ENCODE data around the gene RGS14. TPM values are rescaled to one million over a fixed set of nuclear protein-coding genes. Genes with fewer than 3 reads are reported as not detected.

The RGS14 gene
- total RNA-seq, 1 experiment from 2014 or later, result 29.8 TPM

Other genes starting within 250 kb of the RGS14 start
- 14.3 and 18.3 TPM in 2 replicates for gene NSD1, start 224.2 kb upstream of the RGS14 start, total RNA-seq (2014; rRNA removed; shearing (Covaris generic))
- 31.2 and 31.5 TPM in 2 replicates for gene RAB24, start 54.2 kb upstream of the RGS14 start, total RNA-seq (2014; rRNA removed; shearing (Covaris generic))
- 633 and 661 TPM in 2 replicates for gene PRELID1, start 54.1 kb upstream of the RGS14 start, total RNA-seq (2014; rRNA removed; shearing (Covaris generic))
- gene MXD3, start 46.0 kb upstream of the RGS14 start, total RNA-seq (2014; rRNA removed; shearing (Covaris generic)), result 22.3 and 24.6 TPM in 2 replicates
- 213 and 237 TPM in 2 replicates for gene LMAN2, start 6.3 kb upstream of the RGS14 start, total RNA-seq (2014; rRNA removed; shearing (Covaris generic))
- gene SLC34A1, start 26.5 kb downstream of the RGS14 start, total RNA-seq (2014; rRNA removed; shearing (Covaris generic)), result 0.10 and 0.34 TPM in 2 replicates
- gene PFN3, start 42.7 kb downstream of the RGS14 start, total RNA-seq (2014; rRNA removed; shearing (Covaris generic)), result not detected in 2 replicates
- 8.5 and 15.2 TPM in 2 replicates for gene F12, start 51.6 kb downstream of the RGS14 start, total RNA-seq (2014; rRNA removed; shearing (Covaris generic))
- gene GRK6, start 68.8 kb downstream of the RGS14 start, total RNA-seq (2014; rRNA removed; shearing (Covaris generic)), result 42.3 and 46.2 TPM in 2 replicates
- gene PRR7, start 88.9 kb downstream of the RGS14 start, total RNA-seq (2014; rRNA removed; shearing (Covaris generic)), result 34.3 and 43.4 TPM in 2 replicates
- gene DBN1, start 115.7 kb downstream of the RGS14 start, total RNA-seq (2014; rRNA removed; shearing (Covaris generic)), result 108 and 118 TPM in 2 replicates
- gene PDLIM7, start 139.7 kb downstream of the RGS14 start, total RNA-seq (2014; rRNA removed; shearing (Covaris generic)), result 262 and 269 TPM in 2 replicates
- 2.3 and 4.4 TPM in 2 replicates for gene DOK3, start 151.9 kb downstream of the RGS14 start, total RNA-seq (2014; rRNA removed; shearing (Covaris generic))
- 131 and 135 TPM in 2 replicates for gene DDX41, start 159.0 kb downstream of the RGS14 start, total RNA-seq (2014; rRNA removed; shearing (Covaris generic))
- 17.4 and 23.1 TPM in 2 replicates for gene FAM193B, start 196.6 kb downstream of the RGS14 start, total RNA-seq (2014; rRNA removed; shearing (Covaris generic))
- 84.7 and 164 TPM in 2 replicates for gene TMED9, start 234.3 kb downstream of the RGS14 start, total RNA-seq (2014; rRNA removed; shearing (Covaris generic))
- gene B4GALT7, start 242.2 kb downstream of the RGS14 start, total RNA-seq (2014; rRNA removed; shearing (Covaris generic)), result 43.1 and 47.7 TPM in 2 replicates

All from HT1080 (cell line).